ENCODE measurements around the gene KARS1.

GRCh38 chr16:75614066-75614897 is 33.2 kb downstream of the KARS1 start:
- TF ChIP-seq CTCF (IDR thresholded peaks at IDR 0.05) (no peak), POLR2A (IDR thresholded peaks at IDR 0.05) (no peak)
